Spinal cord (tissue), 10 donors: ENCODE data around the gene SUSD2. TPM values are rescaled to one million over a fixed set of nuclear protein-coding genes. Genes with fewer than 3 reads are reported as not detected.
"Not testable (repeated sequence)": the region's sequence is repeated elsewhere in the genome, so short reads cannot be mapped to it uniquely, and the experiment has no call there.

Experiments
- DNase-seq, 6 donors: peaks; one replicate each; pipeline versions ENCODE4 v3.0.0 to v3.0.0-alpha.2; 2013 to 2015; ENCODE audit warnings: low spot score in 6 of 6, low read depth in 4 of 6
- H3K27ac ChIP-seq: one replicate; pipeline ENCODE4 v1.5.1; 2013; ENCODE audit warnings: low read depth, low read length, control low read depth
- H3K27me3 ChIP-seq: one replicate; pipeline ENCODE4 v1.6.1; 2013; ENCODE audit warnings: low read length; ENCODE audit not compliant: control insufficient read depth, insufficient read depth
- H3K36me3 ChIP-seq: one replicate; pipeline ENCODE4 v1.6.1; 2013; ENCODE audit warnings: low read length; ENCODE audit not compliant: control insufficient read depth, insufficient read depth
- H3K4me1 ChIP-seq: one replicate; pipeline ENCODE4 v1.6.1; 2013; ENCODE audit warnings: low read length; ENCODE audit not compliant: control insufficient read depth, insufficient read depth
- H3K4me3 ChIP-seq: one replicate; pipeline ENCODE4 v1.5.1; 2013; ENCODE audit warnings: low read depth, low read length, control low read depth
- H3K9me3 ChIP-seq: one replicate; pipeline ENCODE4 v1.6.1; 2013; ENCODE audit warnings: low read length; ENCODE audit not compliant: control insufficient read depth, insufficient read depth
- WGBS: methylation state at CpG from one replicate; pipeline ENCODE4 v1.1.5; 2013; ENCODE audit warnings: missing lambda C conversion rate; ENCODE audit not compliant: insufficient coverage; 5-methylcytosine and 5-hydroxymethylcytosine counted together
- polyA plus RNA-seq, 2 donors: library from polyadenylated mRNA; unstranded; fragments of 120-200 nt; gene quantifications; one replicate each; pipeline ENCODE4 v1.2.1, GENCODE V29; 2013; ENCODE audit not compliant: insufficient read length in 2 of 2
- total RNA-seq, 2 donors: library from RNA; depleted of rRNA in 1 of 2; stranded (reverse); fragments of 120-200 nt in 1 of 2; fragments of >200 nt in 1 of 2; gene quantifications; one replicate each; pipeline versions ENCODE4 v1.2.3 to v1.2.4, GENCODE V29; 2013 to 2014
- donor health status: healthy.

SUSD2 gene
- total and polyA plus RNA-seq, 4 donors, result 4.9 to 21.4 (median 16.0) TPM

DNA sequence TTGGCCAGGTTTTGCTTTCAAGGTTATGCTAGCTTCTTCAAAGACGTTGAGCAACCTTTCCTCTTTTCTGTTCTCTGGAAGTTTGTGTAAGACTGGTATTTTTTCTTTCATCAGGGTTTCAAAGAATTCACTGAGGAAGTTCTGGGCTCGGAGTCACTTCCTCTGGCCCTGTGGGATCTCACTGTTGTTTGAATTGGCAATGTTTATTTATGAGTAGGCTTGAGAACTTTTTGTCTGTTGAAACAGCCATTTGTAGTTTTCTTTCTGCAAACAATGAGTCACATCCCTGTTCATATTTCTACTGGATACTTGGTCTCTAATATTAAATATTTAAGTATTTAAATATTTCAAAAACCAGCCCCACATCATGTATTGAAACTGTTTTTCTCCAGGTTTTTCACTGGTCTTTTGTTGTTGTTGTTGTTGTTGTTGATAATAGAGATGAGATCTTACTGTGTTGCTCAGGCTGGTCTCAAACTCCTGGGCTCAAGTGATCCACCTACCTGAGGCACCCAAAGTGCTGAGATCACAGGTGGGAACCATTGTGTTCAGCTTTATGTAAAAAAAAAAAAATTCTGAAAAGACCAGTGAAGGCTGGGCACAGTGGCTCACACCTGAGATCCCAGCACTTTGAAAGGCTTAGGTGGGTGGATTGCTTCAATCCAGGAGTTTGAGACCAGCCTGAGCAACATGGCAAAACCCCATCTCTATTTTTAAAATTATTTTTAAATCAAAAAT is 26.9 kb downstream of the SUSD2 start:
- 14% methylated on average over 1 of the region's 2 CpGs for WGBS
- no peaks in the 10 kb centered on the region for H3K27me3 ChIP-seq
- no peak overlapping the region for H3K4me3 ChIP-seq

GRCh38 chr22:24209016-24209415 is 27.7 kb downstream of the SUSD2 start:
- DNase-seq, result no peak
- Histone ChIP-seq H3K9me3 (no peaks in the 10 kb centered on the region), H3K4me1 (peaks cover 5% of the 10 kb centered on the region), H3K27ac (no peak overlapping the region), H3K27me3 (no peaks in the 10 kb centered on the region), H3K36me3 (no peaks in the 10 kb centered on the region), H3K4me3 (no peak overlapping the region)
- WGBS, result 94% methylated on average over 2 of the region's 3 CpGs

More for the DNA sequence above, 26.9 kb downstream of the SUSD2 start:
- peak in 3 of 6 donors; percentile 5 to 67 (median 6) for DNase-seq
- peak overlapping the region; percentile 71 for H3K27ac ChIP-seq
- H3K9me3 ChIP-seq, result no peaks in the 10 kb centered on the region
- H3K36me3 ChIP-seq, result no peaks in the 10 kb centered on the region
- H3K4me1 ChIP-seq, result peaks cover 5% of the 10 kb centered on the region

DNA sequence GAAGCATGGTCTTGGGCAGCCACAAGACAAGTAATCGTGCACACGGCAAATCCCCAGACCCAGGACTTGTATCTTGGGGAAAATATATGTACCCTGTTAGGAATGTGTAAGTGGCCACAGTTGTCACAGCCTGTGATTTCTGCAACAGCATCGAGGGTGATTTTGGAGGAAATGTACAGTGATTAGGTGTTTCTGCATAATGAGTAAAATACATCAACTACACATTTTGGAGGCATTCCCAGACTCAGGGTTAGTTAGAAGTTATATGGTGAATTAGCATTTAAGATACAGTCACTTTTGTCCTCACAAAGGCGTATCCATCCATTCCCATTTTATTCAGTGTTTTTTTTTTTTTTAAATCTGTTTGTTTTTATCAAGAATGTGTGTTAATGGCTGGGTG is 28.4 kb downstream of the SUSD2 start:
- Histone ChIP-seq H3K27me3 (no peaks in the 10 kb centered on the region), H3K4me1 (peaks cover 5% of the 10 kb centered on the region), H3K27ac (no peak overlapping the region), H3K9me3 (no peaks in the 10 kb centered on the region), H3K4me3 (no peak overlapping the region), H3K36me3 (no peaks in the 10 kb centered on the region)
- 69% methylated on average over 2 of the region's 4 CpGs for WGBS
- DNase-seq, result peak in 1 of 6 donors; percentile 68

DNA sequence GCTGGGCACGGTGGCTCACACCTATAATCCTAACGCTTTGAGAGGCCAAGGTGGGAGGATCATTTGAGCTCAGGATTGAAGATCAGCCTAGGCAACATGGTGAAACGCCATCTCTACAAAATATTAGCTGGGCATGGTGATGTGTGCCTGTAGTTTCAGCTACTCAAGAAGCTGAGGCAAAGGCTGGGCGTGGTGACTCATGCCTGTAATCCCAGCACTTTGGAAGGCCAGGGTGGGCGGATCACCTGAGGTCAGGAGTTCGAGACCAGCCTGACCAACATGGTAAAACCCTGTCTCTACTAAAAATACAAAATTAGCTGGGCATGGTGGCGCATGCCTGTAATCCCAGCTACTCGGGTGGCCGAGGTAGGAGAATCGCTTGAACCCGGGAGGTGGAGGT is 29.1 kb downstream of the SUSD2 start:
- not testable (repeated sequence) for H3K27me3 ChIP-seq, DNase-seq, H3K36me3 ChIP-seq, H3K4me3 ChIP-seq, H3K9me3 ChIP-seq, H3K4me1 ChIP-seq, H3K27ac ChIP-seq
- 91% methylated on average over 7 of the region's 11 CpGs for WGBS

GRCh38 chr22:24211716-24212115 is 30.4 kb downstream of the SUSD2 start:
- not testable (repeated sequence) for DNase-seq, H3K27ac ChIP-seq, H3K9me3 ChIP-seq, H3K4me1 ChIP-seq, H3K27me3 ChIP-seq, H3K36me3 ChIP-seq, H3K4me3 ChIP-seq
- 80% methylated on average over 1 of the region's 6 CpGs for WGBS

DNA sequence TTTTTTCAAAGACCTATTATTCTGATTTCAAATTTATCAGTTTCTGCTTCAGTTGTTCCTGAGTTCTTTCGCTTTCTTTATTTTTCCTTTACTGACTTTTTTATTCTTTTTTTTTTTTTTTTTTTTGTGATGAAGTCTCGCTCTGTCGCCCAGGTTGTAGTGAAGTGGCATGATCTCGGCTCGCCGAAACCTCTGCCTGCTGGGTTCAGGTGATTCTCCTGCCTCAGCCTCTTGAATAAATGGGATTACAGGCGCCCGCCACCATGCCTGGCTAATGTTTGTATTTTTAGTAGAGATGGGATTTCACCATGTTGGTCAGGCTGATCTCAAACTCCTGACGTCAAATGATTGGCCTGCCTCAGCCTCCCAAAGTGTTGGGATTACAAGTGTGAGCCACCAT is 31.8 kb downstream of the SUSD2 start:
- H3K4me1 ChIP-seq, H3K9me3 ChIP-seq, DNase-seq, H3K27ac ChIP-seq, H3K4me3 ChIP-seq, H3K27me3 ChIP-seq, H3K36me3 ChIP-seq: not testable (repeated sequence)
- 100% methylated on average over 5 of the region's 9 CpGs for WGBS

- Histone ChIP-seq H3K4me1 (no peaks in the 10 kb centered on the region), H3K4me3 (no peak overlapping the region), H3K27me3 (no peaks in the 10 kb centered on the region), H3K27ac (no peak overlapping the region), H3K9me3 (no peaks in the 10 kb centered on the region), H3K36me3 (no peaks in the 10 kb centered on the region)
- DNase-seq, result no peak
- 84% methylated on average over 11 of the region's 12 CpGs for WGBS
Observed at GRCh38 chr22:24214467-24215285, 33.4 kb downstream of the SUSD2 start.

DNA sequence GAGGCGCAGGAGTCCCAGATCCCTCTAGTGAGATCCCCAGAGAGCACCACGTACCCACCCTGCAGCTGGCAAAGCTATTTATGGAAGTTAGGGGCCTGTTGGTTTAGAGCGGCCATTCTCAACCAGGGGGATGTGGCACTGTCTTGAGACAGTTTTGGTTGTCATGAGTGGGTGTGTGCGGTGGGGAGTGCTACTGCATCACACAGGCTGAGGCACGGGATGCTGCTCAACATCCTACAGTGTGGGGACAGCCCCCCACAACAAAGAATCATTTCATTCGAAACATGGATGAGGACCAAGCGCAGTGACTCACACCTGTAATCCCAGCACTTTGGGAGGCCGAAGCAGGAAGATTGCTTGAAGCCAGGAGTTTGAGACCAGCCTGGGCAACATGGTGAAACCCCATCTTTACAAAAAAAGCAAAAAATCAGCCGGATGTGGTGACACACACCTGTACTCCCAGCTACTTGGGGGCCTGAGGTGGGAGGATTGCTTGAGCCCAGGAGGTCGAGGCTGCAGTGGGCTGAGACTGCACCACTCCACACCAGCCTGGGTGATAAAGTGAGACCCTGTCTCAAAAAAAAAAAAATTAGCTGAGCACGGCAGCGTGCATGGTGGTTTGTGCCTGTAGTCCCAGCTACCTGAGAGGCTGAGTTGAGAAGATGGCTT is 35.4 kb downstream of the SUSD2 start:
- H3K27ac ChIP-seq, result no peak overlapping the region
- H3K27me3 ChIP-seq, result no peaks in the 10 kb centered on the region
- H3K4me3 ChIP-seq, result no peak overlapping the region
- H3K9me3 ChIP-seq, result no peaks in the 10 kb centered on the region
- no peaks in the 10 kb centered on the region for H3K36me3 ChIP-seq
- no peak for DNase-seq
- WGBS, result 90% methylated on average over 11 of the region's 12 CpGs
- H3K4me1 ChIP-seq, result no peaks in the 10 kb centered on the region

DNA sequence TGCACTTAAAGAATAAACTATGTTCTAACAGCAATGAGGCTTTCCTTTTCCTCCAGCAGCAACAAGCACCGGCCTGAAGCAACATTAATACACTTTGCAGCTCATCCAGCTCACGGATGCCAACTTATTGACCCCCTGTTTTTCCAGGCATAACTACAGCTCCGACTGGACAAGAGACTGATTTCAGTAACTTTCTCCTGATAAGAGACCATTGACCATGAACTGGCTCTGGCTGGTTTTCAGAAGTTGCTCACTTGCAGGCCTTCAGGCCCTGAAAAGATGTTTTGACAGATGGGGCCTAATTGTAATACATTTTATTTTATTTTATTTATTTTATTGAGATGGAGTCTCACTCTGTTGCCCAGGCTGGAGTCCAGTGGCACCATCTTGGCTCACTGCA is 36.1 kb downstream of the SUSD2 start:
- WGBS, result 75% methylated on average over 3 of the region's 3 CpGs

More for the DNA sequence above, 36.1 kb downstream of the SUSD2 start:
- Histone ChIP-seq H3K4me3 (no peak overlapping the region), H3K9me3 (no peaks in the 10 kb centered on the region), H3K4me1 (no peaks in the 10 kb centered on the region), H3K36me3 (no peaks in the 10 kb centered on the region), H3K27ac (no peak overlapping the region), H3K27me3 (no peaks in the 10 kb centered on the region)
- no peak for DNase-seq
